Neutrophil (primary cell): ENCODE results near the gene MORN5.

Source experiments
- H3K27ac ChIP-seq: fragments of 200-600 bp; sonication (generic); 2 replicates; pipeline ENCODE4 v1.5.1; 2016; ENCODE audit warnings: mild to moderate bottlenecking, moderate library complexity
- H3K27me3 ChIP-seq: fragments of 200-600 bp; sonication (generic); 2 replicates; pipeline ENCODE4 v1.6.0; 2016; ENCODE audit warnings: mild to moderate bottlenecking
- H3K36me3 ChIP-seq: fragments of 200-600 bp; sonication (generic); 2 replicates; pipeline ENCODE4 v1.5.1; 2017
- H3K4me1 ChIP-seq, 2 experiments: fragments of 200-600 bp in 1 of 2; sonication (generic) in 1 of 2; 1 replicate in 1 of 2; 2 replicates in 1 of 2; pipeline versions ENCODE4 v1.5.1 to v1.6.1; 2013 to 2016; ENCODE audit warnings: low read depth in 1 of 2, low read length in 1 of 2, mild to moderate bottlenecking in 1 of 2, moderate library complexity in 1 of 2; ENCODE audit not compliant: control insufficient read depth in 1 of 2, insufficient read depth in 1 of 2
- H3K4me3 ChIP-seq, 2 experiments: fragments of 200-600 bp in 1 of 2; sonication (generic) in 1 of 2; 1 replicate in 1 of 2; 2 replicates in 1 of 2; pipeline ENCODE4 v1.5.1; 2013 to 2016; ENCODE audit warnings: low read depth in 1 of 2, low read length in 1 of 2, mild to moderate bottlenecking in 1 of 2, moderate library complexity in 1 of 2
- H3K9me3 ChIP-seq: fragments of 200-600 bp; sonication (generic); 2 replicates; pipeline ENCODE4 v1.5.1; 2016
- TF ChIP-seq, protein P1 (sequence below): fragments of 200-600 bp; sonication (generic); IDR thresholded peaks from 2 replicates; pipeline ENCODE4 v1.5.1; 2016; ENCODE audit warnings: antibody characterized with exemption

MORN5 gene

DNA sequence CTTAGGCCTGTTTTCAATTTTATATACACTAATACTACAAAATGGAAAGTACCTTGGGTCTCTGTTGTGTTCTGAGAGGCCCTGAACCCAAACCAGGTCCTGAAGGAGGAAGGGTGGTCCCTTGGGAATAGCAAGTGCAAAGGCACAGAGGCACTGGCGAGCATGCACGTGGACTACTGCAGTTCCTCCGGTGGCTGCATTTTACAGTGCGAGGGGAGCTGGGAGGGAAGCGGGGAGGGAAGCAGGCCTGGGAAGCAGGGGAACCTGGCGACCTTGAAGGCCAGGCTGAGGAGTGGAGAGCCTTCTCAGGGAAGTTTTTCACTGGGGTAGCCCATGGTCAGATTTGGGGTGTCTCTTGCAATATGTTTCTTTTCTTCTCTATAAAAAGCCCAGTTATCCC lies 33.9 kb downstream of the MORN5 start:
- Histone ChIP-seq H3K9me3 (no peaks in the 10 kb centered on the region), H3K4me3 (no peak overlapping the region), H3K27ac (no peak overlapping the region), H3K27me3 (peaks cover 7% of the 10 kb centered on the region), H3K4me1 (no peaks in the 10 kb centered on the region), H3K36me3 (no peaks in the 10 kb centered on the region)
- TF ChIP-seq, protein P1, sequence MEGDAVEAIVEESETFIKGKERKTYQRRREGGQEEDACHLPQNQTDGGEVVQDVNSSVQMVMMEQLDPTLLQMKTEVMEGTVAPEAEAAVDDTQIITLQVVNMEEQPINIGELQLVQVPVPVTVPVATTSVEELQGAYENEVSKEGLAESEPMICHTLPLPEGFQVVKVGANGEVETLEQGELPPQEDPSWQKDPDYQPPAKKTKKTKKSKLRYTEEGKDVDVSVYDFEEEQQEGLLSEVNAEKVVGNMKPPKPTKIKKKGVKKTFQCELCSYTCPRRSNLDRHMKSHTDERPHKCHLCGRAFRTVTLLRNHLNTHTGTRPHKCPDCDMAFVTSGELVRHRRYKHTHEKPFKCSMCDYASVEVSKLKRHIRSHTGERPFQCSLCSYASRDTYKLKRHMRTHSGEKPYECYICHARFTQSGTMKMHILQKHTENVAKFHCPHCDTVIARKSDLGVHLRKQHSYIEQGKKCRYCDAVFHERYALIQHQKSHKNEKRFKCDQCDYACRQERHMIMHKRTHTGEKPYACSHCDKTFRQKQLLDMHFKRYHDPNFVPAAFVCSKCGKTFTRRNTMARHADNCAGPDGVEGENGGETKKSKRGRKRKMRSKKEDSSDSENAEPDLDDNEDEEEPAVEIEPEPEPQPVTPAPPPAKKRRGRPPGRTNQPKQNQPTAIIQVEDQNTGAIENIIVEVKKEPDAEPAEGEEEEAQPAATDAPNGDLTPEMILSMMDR, result no peak

DNA sequence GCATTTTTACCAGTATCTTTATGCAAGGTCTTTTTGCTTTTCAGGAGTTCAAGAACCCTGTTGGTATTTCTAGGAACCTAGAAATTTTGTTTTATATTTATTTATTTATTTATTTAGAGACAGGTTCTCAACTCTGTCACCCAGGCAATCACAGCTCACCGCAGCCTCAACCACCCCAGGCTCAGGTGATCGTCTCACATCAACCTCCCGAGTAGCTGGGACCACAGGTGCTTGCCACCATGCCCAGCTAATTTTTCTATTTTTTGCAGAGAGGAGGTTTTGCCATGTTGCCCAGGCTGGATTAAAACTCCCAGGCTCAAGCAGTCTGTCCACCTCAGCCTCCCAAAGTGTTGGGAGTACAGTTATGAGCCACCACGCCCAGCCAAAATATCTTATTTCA lies 36.2 kb downstream of the MORN5 start:
- Histone ChIP-seq H3K4me3 (no peak overlapping the region), H3K27ac (no peak overlapping the region)

DNA sequence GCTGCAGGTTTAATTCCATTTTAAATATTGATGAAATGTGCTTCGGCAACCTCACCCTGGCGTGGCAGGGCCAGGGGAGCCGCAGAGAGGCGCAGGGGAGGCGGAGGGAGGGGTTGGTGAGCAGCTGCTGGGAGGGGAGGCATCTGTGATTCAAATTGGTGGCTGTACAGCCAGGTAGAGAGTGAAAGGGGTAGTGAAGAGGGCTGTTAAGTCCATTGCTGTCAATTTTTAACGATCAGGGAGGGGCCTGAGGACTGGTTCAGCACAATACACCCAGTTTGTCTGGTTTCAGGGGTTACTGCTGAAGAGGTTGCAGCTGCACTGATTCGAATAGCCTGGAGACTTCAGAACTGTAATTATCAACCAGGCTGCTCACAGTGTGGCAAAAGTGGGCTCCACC lies 37.7 kb downstream of the MORN5 start:
- TF ChIP-seq, protein P1, result no peak
- H3K9me3 ChIP-seq, result no peaks in the 10 kb centered on the region
- no peaks in the 10 kb centered on the region for H3K36me3 ChIP-seq
- H3K4me1 ChIP-seq, result no peaks in the 10 kb centered on the region
- H3K27me3 ChIP-seq, result peaks cover 7% of the 10 kb centered on the region
- H3K27ac ChIP-seq, result no peak overlapping the region
- no peak overlapping the region for H3K4me3 ChIP-seq

More for the DNA sequence above, 36.2 kb downstream of the MORN5 start:
- no peaks in the 10 kb centered on the region for H3K4me1 ChIP-seq
- TF ChIP-seq, protein P1, result no peak
- no peaks in the 10 kb centered on the region for H3K9me3 ChIP-seq
- H3K36me3 ChIP-seq, result no peaks in the 10 kb centered on the region
- H3K27me3 ChIP-seq, result peaks cover 7% of the 10 kb centered on the region

DNA sequence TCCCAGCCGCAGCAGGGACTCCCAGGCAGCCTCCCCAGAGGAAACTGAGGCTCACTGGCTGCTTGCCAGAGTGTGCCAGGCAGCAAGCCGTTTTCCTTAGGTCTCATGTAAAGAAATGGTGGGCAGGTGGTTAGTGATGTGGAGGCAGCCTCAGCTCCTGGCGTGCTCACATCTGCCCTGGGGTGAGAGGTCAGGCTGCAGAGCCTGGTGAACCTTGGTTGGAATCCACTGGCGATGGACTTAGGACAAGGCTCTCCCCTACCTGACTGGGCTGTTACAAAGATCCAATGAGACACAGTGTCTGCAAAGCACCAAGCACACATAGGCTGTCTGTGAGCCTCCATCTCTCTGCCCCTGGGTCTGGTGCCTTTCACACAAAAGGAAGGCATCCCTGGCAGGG lies 38.2 kb downstream of the MORN5 start:
- TF ChIP-seq, protein P1, result no peak
- Histone ChIP-seq H3K27me3 (peaks cover 7% of the 10 kb centered on the region), H3K36me3 (no peaks in the 10 kb centered on the region), H3K4me3 (no peak overlapping the region), H3K4me1 (no peaks in the 10 kb centered on the region), H3K9me3 (no peaks in the 10 kb centered on the region), H3K27ac (no peak overlapping the region)

DNA sequence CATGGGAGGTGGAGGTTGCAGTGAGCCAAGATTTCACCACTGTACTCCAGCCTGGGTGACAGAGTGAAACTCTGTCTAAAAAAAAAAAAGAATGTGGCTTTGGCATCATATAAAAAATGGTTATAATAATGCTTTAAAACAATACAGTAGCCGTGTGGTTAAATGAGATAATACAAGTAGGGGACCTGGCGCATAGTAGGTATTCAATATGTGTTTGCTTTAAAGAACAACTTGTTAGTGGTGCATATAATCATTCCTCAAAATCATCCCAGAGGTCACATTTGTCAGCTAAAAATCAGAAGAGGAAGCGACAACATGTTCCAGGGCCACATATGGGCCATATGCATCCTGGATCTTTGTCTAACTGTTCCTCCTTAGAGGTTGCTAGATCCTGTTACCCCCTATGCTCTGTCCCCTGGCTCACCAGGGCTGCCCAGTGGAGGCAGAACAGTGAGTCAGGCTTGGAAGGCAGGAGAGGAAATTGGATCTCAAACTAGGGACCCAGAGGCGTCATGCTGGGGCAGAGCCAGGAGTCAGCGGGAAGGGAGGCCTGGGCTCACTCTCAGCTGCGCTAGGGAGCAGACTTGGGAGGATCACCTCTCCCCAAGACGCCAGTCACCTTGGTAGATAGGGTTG lies 41.4 kb downstream of the MORN5 start:
- Histone ChIP-seq H3K27ac (no peak overlapping the region), H3K36me3 (no peaks in the 10 kb centered on the region), H3K27me3 (peaks cover 7% of the 10 kb centered on the region), H3K4me3 (no peak overlapping the region), H3K4me1 (no peaks in the 10 kb centered on the region), H3K9me3 (no peaks in the 10 kb centered on the region)
- TF ChIP-seq, protein P1, result no peak
